Brain microvascular endothelial cell (primary cell): Measurements from ENCODE around the gene LSAMP.

ENCODE experiments used
- DNase-seq: peaks from one replicate; pipeline ENCODE4 v3.0.0-alpha.2; 2020
- H3K27ac ChIP-seq: fragments of 250-450 bp; sonication (Bioruptor Pico); 2 replicates; pipeline ENCODE4 v1.5.1; 2020; ENCODE audit warnings: mild to moderate bottlenecking, moderate library complexity
- H3K27me3 ChIP-seq: fragments of 250-450 bp; sonication (Bioruptor Pico); replicated peaks from 2 replicates; pipeline ENCODE4 v1.5.1; 2020; ENCODE audit warnings: mild to moderate bottlenecking
- H3K36me3 ChIP-seq: fragments of 250-450 bp; sonication (Bioruptor Pico); replicated peaks from 2 replicates; pipeline ENCODE4 v1.5.1; 2020; ENCODE audit warnings: mild to moderate bottlenecking
- H3K4me3 ChIP-seq: 2 replicates; pipeline ENCODE4 v1.5.1; 2011; ENCODE audit warnings: low read depth, mild to moderate bottlenecking, control low read depth, low read length, moderate library complexity
- in situ Hi-C: cut with HindIII; loops from 2 replicates; pipeline ENCODE4 v1.10.0; 2017; ENCODE audit warnings: low sequenced_read_pairs, low pct_ligation_motif_present
- TF ChIP-seq, protein P1 (sequence below): IDR thresholded peaks from 2 replicates; pipeline ENCODE4 v1.5.1; 2011; ENCODE audit warnings: low read depth, mild to moderate bottlenecking, moderate library complexity, low read length, control low read depth, inconsistent platforms; ENCODE audit errors: missing control alignments

LSAMP gene

DNA sequence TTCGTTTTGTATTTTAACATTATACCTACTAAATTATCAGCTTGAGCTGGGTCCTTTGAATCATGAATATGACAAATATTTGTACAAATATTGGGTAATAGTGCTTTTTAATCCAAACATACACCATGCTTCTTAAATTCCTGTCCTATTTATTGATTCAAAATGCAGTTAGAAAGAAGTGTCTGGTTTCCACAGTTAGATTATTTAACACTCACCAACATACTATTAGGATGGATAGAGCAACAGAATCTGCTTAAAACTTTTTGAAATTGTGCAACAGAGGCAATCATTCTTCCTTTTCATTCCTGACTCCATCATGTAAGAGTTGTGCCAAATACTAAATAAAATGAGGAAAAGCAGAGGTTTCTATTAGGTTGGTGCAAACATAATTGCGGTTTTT, 281.2 kb downstream of the LSAMP start:
- H3K36me3 ChIP-seq: no peaks in the 10 kb centered on the region
- no peaks in the 10 kb centered on the region for H3K27me3 ChIP-seq
- in situ Hi-C loops: no loop called here
- TF ChIP-seq, protein P1, sequence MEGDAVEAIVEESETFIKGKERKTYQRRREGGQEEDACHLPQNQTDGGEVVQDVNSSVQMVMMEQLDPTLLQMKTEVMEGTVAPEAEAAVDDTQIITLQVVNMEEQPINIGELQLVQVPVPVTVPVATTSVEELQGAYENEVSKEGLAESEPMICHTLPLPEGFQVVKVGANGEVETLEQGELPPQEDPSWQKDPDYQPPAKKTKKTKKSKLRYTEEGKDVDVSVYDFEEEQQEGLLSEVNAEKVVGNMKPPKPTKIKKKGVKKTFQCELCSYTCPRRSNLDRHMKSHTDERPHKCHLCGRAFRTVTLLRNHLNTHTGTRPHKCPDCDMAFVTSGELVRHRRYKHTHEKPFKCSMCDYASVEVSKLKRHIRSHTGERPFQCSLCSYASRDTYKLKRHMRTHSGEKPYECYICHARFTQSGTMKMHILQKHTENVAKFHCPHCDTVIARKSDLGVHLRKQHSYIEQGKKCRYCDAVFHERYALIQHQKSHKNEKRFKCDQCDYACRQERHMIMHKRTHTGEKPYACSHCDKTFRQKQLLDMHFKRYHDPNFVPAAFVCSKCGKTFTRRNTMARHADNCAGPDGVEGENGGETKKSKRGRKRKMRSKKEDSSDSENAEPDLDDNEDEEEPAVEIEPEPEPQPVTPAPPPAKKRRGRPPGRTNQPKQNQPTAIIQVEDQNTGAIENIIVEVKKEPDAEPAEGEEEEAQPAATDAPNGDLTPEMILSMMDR: no peak
- H3K27ac ChIP-seq: no peak overlapping the region
- DNase-seq: no peak
- H3K4me3 ChIP-seq: no peak overlapping the region

DNA sequence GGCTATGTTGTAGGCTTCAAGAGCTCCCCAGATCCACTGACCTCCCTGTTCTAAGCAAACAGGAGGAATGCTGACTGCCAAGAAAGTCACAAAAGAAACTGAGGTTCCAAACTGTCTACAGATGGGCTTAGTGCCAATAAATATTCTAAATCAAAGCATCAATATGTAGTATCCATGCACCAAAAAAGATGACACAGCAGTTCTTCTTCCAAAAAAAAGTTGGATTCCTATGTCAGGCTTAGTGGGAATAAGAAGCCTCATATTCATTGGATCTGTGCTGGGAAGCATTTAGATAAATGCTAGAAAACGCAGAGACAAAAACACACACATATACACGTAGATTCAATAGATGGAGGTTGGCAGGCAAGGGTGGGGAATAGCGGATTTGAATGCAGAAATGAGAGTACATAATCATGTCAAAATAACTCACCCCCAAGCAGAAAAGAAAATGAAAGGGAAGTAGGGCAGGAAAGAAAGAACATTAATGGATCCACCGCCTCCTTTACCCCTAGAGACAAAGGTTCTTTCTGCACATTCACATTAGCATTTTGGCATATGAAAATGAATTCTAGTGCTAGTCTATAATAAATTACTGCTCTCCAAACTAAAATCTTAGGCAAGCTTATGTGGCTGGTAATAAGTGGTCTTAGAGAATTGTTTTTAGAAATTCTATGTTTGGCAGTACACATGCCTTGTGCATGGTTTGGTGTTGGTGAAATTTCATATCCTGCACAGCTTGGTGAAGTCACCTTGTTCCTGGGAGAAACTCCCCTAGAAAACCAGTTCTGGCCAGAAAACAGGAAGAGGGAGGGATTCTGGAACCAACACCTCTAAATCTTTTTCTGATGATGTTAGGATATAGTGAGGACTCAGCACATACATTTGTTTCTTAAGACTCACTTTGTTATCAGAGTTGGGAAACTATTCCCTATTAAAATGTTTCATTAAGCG, 283.4 kb downstream of the LSAMP start:
- in situ Hi-C loops: no loop called here
- Histone ChIP-seq H3K27ac (no peak overlapping the region), H3K27me3 (no peaks in the 10 kb centered on the region), H3K4me3 (no peak overlapping the region), H3K36me3 (no peaks in the 10 kb centered on the region)
- TF ChIP-seq, protein P1: no peak
- DNase-seq: no peak

DNA sequence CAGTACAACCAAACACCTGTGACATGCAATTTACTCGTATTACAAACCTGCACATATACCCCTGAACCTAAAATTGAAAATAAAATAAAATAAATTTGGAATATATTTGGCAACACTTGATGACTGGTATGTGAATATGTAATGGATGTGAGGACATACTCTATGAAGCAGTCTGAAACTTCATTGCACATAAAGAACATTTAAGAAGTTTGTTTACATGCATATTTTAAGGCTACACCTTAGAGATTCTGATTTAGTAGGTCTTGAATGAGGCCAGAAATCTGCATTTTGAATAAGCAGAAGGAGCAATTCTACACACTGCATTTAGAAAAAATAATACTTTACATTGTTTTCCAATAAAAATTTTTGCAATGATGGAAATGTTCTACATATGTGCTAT, 284.7 kb downstream of the LSAMP start:
- H3K27ac ChIP-seq: no peak overlapping the region
- DNase-seq: no peak
- in situ Hi-C loops: no loop called here
- TF ChIP-seq, protein P1: no peak
- no peak overlapping the region for H3K4me3 ChIP-seq
- no peaks in the 10 kb centered on the region for H3K27me3 ChIP-seq
- no peaks in the 10 kb centered on the region for H3K36me3 ChIP-seq

DNA sequence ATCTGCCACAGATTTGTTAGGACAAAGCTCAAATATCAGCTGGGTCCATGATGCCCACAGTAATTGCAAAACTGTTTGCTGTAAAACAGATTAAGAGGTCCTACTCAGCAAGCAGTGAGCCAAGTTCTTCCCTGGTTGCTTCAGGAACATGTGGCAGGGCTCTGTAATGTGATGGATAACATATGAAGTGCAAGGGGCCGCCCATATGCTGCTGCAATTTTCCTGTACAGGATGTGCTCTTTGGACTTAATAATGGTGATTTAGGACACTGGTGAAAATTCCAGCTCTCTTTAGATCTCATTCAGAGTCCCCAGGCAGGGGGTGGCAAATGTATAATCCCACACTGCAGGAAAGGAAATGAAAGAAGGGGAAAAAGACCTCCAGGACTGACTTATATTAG, 289.4 kb downstream of the LSAMP start:
- no peaks in the 10 kb centered on the region for H3K27me3 ChIP-seq
- TF ChIP-seq, protein P1: no peak

DNA sequence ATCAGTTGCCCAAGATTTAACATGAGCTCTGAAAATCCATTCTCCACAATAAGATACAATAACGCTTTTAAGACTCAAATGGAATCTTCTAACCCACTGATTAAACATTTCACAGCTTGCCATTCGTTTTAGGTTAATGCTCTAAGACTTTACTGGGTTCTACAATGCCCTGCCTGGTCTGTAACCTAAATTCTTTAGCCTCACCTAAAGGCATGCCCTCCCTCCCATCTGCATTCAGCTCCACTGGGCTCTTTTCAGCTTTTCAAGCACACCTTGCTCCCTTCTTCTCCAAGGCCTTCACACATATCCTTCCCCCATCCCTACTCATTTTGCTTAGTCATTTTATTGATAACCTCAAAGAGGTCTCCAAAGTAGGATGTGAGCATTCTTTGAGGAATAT, 290.9 kb downstream of the LSAMP start:
- Histone ChIP-seq H3K27ac (no peak overlapping the region), H3K4me3 (no peak overlapping the region), H3K27me3 (no peaks in the 10 kb centered on the region), H3K36me3 (no peaks in the 10 kb centered on the region)
- TF ChIP-seq, protein P1: no peak
- DNase-seq: no peak
- in situ Hi-C loops: no loop called here

More for the DNA sequence above, 289.4 kb downstream of the LSAMP start:
- Histone ChIP-seq H3K27ac (no peak overlapping the region), H3K4me3 (no peak overlapping the region), H3K36me3 (no peaks in the 10 kb centered on the region)
- DNase-seq: no peak
- in situ Hi-C loops: no loop called here

DNA sequence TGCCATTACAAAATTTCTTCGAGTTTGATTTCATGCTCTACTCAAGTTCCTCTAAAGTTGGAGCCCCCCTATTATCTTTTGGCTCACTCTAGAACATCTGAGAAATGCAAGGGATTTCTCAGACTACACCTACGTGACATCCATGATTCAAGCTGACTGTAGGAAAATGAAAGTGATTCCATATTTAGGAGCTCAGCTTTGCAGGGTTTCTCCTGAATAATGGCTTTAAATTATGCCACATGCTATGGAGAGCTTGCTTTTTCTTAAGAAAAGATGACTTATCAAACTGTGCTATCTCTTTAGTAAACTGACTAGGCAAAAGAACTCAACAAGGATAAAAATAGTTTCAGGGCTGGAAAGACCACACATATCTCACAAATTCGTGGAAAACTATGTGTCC, 292.1 kb downstream of the LSAMP start:
- Histone ChIP-seq H3K36me3 (no peaks in the 10 kb centered on the region), H3K27me3 (no peaks in the 10 kb centered on the region), H3K4me3 (no peak overlapping the region), H3K27ac (no peak overlapping the region)
- no peak for DNase-seq
- TF ChIP-seq, protein P1: no peak
- in situ Hi-C loops: no loop called here
